Fibroblast of pulmonary artery (primary cell): ENCODE measurements around the gene ANKRD44.
"Not testable (repeated sequence)": the region's sequence is repeated elsewhere in the genome, so short reads cannot be mapped to it uniquely, and the experiment has no call there.

ENCODE experiments used
- DNase-seq: peaks from one replicate; pipeline ENCODE4 v3.0.0-alpha.2; 2010; ENCODE audit warnings: low read depth
- H3K4me3 ChIP-seq: replicated peaks from 2 replicates; pipeline ENCODE4 v1.5.1; 2011; ENCODE audit warnings: low read depth, mild to moderate bottlenecking, control low read depth, low read length, moderate library complexity
- TF ChIP-seq, protein P1 (sequence below): IDR thresholded peaks from 2 replicates; pipeline ENCODE4 v1.5.1; 2011; ENCODE audit warnings: mild to moderate bottlenecking, control low read depth, low read length, inconsistent platforms; ENCODE audit errors: missing control alignments

The ANKRD44 gene

DNA sequence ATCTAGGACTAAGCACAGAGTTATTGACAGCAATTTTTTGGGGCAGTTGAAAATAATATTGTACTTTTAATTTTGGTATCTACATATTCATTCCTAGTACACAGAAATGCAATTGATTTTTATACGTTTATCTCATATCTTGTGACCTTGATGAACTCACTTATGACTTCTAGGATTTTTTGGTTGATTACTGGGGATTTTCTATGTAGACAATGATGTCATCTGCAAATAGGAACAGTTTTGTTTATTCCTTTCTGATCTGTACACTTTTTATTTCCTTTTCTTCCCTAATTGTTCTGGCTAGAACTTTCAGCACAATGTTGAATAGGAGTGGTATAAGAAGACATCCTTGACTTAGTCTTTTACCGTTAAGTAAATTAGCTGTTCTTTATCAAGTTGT lies 240.6 kb downstream of the ANKRD44 start:
- H3K4me3 ChIP-seq, result no peak overlapping the region
- no peak for DNase-seq
- TF ChIP-seq, protein P1, sequence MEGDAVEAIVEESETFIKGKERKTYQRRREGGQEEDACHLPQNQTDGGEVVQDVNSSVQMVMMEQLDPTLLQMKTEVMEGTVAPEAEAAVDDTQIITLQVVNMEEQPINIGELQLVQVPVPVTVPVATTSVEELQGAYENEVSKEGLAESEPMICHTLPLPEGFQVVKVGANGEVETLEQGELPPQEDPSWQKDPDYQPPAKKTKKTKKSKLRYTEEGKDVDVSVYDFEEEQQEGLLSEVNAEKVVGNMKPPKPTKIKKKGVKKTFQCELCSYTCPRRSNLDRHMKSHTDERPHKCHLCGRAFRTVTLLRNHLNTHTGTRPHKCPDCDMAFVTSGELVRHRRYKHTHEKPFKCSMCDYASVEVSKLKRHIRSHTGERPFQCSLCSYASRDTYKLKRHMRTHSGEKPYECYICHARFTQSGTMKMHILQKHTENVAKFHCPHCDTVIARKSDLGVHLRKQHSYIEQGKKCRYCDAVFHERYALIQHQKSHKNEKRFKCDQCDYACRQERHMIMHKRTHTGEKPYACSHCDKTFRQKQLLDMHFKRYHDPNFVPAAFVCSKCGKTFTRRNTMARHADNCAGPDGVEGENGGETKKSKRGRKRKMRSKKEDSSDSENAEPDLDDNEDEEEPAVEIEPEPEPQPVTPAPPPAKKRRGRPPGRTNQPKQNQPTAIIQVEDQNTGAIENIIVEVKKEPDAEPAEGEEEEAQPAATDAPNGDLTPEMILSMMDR, result no peak

DNA sequence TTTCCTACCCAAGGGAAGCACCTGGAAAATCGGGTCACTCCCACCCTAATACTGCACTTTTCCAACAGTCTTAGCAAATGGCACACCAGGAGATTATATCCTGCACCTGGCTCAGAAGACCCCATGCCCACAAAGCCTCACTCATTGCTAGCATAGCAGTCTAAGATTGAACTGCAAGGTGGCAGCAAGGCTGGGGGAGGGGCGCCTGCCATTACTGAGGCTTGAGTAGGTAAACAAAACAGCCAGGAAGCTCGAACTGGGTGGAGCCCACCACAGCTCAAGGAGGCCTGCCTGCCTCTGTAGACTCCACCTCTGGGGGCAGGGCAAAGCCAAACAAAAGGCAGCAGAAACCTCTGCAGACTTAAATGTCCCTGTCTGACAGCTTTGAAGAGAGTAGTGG lies 248.0 kb downstream of the ANKRD44 start:
- DNase-seq, H3K4me3 ChIP-seq: not testable (repeated sequence)

DNA sequence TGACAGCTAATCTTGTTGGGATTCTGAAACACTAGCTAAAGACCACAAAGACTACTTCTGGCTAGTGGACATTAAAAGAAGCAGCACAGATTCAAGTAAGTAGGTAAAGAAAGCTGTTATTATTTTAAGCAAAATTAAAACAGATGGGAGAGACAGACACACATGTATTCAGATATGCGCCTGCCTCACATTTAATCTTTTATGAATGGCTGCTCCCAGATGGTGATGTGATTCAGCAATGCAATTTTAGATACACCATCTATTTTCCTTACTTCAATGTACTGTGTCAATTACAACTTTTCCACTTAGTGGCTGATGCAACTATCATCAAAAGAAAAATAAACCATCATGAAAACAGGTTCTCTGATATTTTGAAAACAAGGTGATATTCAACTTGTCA lies 251.1 kb downstream of the ANKRD44 start:
- no peak for DNase-seq
- H3K4me3 ChIP-seq, result no peak overlapping the region
- TF ChIP-seq, protein P1, result no peak

DNA sequence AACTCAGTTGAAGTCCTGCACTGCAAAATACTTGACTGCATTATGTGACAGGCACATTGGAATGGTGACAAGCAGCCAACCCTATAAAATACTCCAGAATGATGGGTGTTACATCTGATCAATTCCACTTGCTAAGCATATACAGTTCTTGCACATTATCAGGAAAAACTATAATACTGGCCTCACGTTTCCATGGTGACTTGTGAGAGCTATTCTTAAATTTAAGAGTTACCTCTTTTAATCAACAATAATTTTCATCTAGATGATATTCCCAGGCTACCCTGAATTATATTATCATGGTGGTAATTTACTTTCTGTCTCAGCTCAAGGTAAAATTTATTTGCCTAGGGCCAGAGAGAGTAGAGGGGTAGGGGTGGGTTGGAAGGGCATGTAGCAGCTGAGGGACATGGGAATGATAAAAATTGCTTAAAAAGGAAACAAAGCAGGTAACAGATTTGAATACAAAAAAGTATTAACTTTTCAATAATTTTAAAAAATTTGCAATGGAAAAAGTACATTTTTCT lies 251.7 kb downstream of the ANKRD44 start:
- TF ChIP-seq, protein P1, result no peak
- H3K4me3 ChIP-seq, result no peak overlapping the region
- no peak for DNase-seq

DNA sequence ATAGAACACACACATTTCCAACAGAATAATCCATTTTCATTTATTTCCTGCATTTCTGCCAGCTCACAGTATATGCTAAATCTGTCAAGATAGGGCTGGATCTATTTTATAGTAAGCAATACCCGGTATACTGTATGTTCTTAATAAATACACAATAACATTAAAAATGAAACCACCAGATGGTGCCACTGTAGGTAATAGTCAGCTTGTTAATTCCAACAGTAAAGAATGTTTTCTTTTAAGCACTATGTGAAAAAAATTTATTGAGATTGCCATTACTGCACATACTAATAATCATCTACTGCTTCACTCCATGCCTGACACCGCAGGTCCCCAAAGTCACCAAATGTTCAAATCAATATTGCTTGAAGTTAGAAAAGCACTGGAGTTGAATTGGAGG lies 252.6 kb downstream of the ANKRD44 start:
- no peak for DNase-seq
- no peak overlapping the region for H3K4me3 ChIP-seq
- TF ChIP-seq, protein P1, result no peak

DNA sequence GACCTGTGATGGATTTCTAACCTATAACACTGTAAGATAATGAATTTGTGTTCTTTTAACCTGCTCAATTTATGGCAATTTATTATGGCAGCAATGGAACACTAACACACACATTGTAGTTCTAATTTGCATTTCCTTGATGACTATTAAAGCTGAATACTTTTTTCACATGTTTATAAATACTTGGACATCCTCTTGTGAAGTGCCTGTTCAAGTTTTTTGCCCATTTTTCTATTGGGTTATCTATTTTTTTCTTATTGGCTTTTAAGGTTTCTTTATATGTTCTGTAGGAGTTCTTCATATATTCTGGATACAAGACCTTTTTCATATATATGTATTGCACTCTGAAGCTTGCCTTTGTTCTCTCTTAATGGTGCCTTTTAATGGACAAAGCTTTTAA lies 255.5 kb downstream of the ANKRD44 start:
- DNase-seq, result no peak
- TF ChIP-seq, protein P1, result no peak

DNA sequence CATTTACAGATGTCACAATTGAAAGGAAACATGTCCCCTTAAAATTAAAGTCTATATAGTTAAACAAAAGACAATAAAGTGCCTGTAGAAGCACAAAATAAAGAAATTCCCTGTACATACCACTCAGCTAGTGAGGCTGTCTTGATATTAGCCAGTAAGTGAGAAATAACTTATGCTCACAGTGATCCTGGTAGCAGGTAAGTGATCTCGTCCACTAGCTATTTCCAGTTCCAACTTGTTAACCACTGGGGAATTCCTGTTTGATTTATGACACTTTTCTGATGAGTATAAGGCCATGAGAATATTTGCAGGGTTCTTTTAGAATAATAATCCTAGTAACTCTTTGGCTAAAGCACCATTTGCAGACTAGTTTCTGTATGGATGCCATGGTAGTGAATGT lies 256.1 kb downstream of the ANKRD44 start:
- H3K4me3 ChIP-seq, result no peak overlapping the region
- DNase-seq, result no peak
- TF ChIP-seq, protein P1, result no peak

More for the DNA sequence above, 255.5 kb downstream of the ANKRD44 start:
- H3K4me3 ChIP-seq, result no peak overlapping the region
